Spleen (tissue), 11 donors: Measurements from ENCODE around the gene NGEF. TPM values are rescaled to one million over a fixed set of nuclear protein-coding genes. Genes with fewer than 3 reads are reported as not detected.

Experiments
- DNase-seq: peaks from one replicate; pipeline ENCODE4 v3.0.0-alpha.2; 2020
- H3K27ac ChIP-seq, 8 donors: fragments of 200-600 bp; sonication (generic) in 7 of 8; 1 replicate in 4 of 8; 2 replicates in 4 of 8; pipeline versions ENCODE4 v1.5.0 to v1.8.0; 2016 to 2021; ENCODE audit warnings: inconsistent platforms in 4 of 8, mild to moderate bottlenecking in 4 of 8, moderate library complexity in 1 of 8
- H3K27me3 ChIP-seq, 7 donors: fragments of 200-600 bp; sonication (generic) in 6 of 7; replicated peaks in 1 of 7; 1 replicate in 4 of 7; 2 replicates in 3 of 7; pipeline versions ENCODE4 v1.5.0 to v1.8.0; 2016 to 2021; ENCODE audit warnings: inconsistent platforms in 3 of 7, mild to moderate bottlenecking in 1 of 7
- H3K36me3 ChIP-seq, 6 donors: fragments of 200-600 bp; sonication (generic) in 5 of 6; 1 replicate in 4 of 6; 2 replicates in 2 of 6; pipeline versions ENCODE4 v1.5.0 to v1.8.0; 2016 to 2021; ENCODE audit warnings: inconsistent platforms in 2 of 6
- H3K4me1 ChIP-seq, 6 donors: fragments of 200-600 bp; sonication (generic) in 5 of 6; 1 replicate in 3 of 6; 2 replicates in 3 of 6; pipeline versions ENCODE4 v1.5.0 to v1.8.0; 2016 to 2021; ENCODE audit warnings: inconsistent platforms in 3 of 6
- H3K4me3 ChIP-seq, 8 donors: fragments of 200-600 bp; sonication (generic) in 7 of 8; 1 replicate in 4 of 8; 2 replicates in 4 of 8; pipeline versions ENCODE4 v1.5.0 to v1.8.0; 2016 to 2021; ENCODE audit warnings: inconsistent platforms in 4 of 8, mild to moderate bottlenecking in 4 of 8, moderate library complexity in 2 of 8
- H3K9me3 ChIP-seq, 8 donors: fragments of 200-600 bp; sonication (generic) in 7 of 8; 1 replicate in 4 of 8; 2 replicates in 4 of 8; pipeline versions ENCODE4 v1.5.0 to v1.8.0; 2016 to 2021; ENCODE audit warnings: inconsistent platforms in 4 of 8
- POLR2A ChIP-seq, 3 donors: fragments of 450-650 bp; IDR thresholded peaks; one replicate each; pipeline ENCODE4 v1.5.1; 2017; ENCODE audit warnings: antibody characterized with exemption in 3 of 3, mild to moderate bottlenecking in 1 of 3
- POLR2AphosphoS5 ChIP-seq, 3 donors: sonication (generic); formaldehyde crosslinking; IDR thresholded peaks; one replicate each; pipeline ENCODE4 v1.5.1; 2017; ENCODE audit warnings: antibody characterized with exemption in 3 of 3
- WGBS, 5 donors: extraction: QIAGEN DNeasy Blood & Tissue Kit in 3 of 5; methylation state at CpG; one replicate each; pipeline versions ENCODE4 v1.1.5 to v1.1.7; 2013 to 2018; 5-methylcytosine and 5-hydroxymethylcytosine counted together
- intact Hi-C: fragments of 100-400 bp; cut with DNase I; formaldehyde crosslinking; loops from one replicate; pipeline ENCODE4 v1.15.0; 2023; ENCODE audit warnings: low total_unique reads
- polyA plus RNA-seq, 3 donors: library from polyadenylated mRNA; stranded (reverse); fragments of 200-250 nt; gene quantifications; one replicate each; pipeline ENCODE4 v1.2.1, GENCODE V29; 2013
- total RNA-seq, 7 donors: library from RNA; depleted of rRNA in 3 of 7; stranded (reverse); fragments of >200 nt in 3 of 7; fragmentation: NEBNext Ultra II Directional in 4 of 7; extraction: Animal tissue kit (Norgen Biotek cat#: 25700) in 4 of 7; gene quantifications; one replicate each; pipeline versions ENCODE4 v1.1.0 to v1.2.1, GENCODE V29; 2016 to 2021
- TF ChIP-seq, protein P1 (sequence below), 11 experiments: fragments of 200-600 bp in 7 of 11; fragments of 450-650 bp in 4 of 11; sonication (generic) in 4 of 11; IDR thresholded peaks in 8 of 11; conservative IDR thresholded peaks in 3 of 11; 1 replicate in 7 of 11; 2 replicates in 4 of 11; pipeline versions ENCODE4 v1.4.0 to v1.8.0; 2016 to 2021; ENCODE audit warnings: antibody characterized with exemption in 11 of 11, inconsistent platforms in 4 of 11, mild to moderate bottlenecking in 1 of 11
- donor health status: healthy with polysubstance abuse.
- donor health status: DM: no; HTN: no; CAD: no; lungs with moderate emphysema.
- donor health status: DM: no; HTN: no; CAD: no.
- donor health status: Bipolar disorder and iron deficiency.
- donor health status: healthy.
- donor health status: DM: no; HTN: no; CAD: no.
- donor health status: DM: yes; HTN: yes; CAD: no.

NGEF gene
- total and polyA plus RNA-seq, 10 donors: 0.23 to 0.79 (median 0.43) TPM; not detected in 5

DNA sequence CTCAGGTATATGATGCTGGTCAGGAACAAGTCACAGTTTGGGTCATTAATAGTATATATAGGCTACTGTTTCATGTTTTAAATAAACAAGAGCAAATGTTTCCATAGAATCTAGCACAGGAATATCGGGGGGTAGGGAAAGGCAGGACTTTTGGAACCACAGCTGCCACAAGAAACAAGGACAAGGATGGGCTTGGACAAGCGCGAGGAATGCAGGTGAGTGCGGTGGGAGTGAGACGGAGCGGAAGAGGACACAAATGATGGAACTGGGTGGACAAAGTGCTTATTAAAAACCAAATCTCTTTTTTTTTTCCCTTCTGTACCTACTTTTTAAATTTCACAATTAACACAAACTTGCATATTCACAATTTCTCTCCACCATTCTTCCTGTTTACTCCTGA lies 93.9 kb downstream of the NGEF start:
- no peak for DNase-seq
- Histone ChIP-seq H3K9me3 (peaks cover 0 to 1% (median under 1%) of the 10 kb centered on the region in 8 donors), H3K4me1 (no peaks in the 10 kb centered on the region), H3K4me3 (no peak overlapping the region), H3K27me3 (peaks cover 0 to 86% (median 4%) of the 10 kb centered on the region in 7 donors), H3K27ac (no peak overlapping the region), H3K36me3 (no peaks in the 10 kb centered on the region)
- 95 to 97% (median 96%) methylated on average over 6 of the region's 6 CpGs for WGBS, 5 donors
- no peak for TF ChIP-seq POLR2AphosphoS5 (IDR thresholded peaks at IDR 0.05)
- no peak for TF ChIP-seq POLR2A (IDR thresholded peaks at IDR 0.05)
- TF ChIP-seq, protein P1, sequence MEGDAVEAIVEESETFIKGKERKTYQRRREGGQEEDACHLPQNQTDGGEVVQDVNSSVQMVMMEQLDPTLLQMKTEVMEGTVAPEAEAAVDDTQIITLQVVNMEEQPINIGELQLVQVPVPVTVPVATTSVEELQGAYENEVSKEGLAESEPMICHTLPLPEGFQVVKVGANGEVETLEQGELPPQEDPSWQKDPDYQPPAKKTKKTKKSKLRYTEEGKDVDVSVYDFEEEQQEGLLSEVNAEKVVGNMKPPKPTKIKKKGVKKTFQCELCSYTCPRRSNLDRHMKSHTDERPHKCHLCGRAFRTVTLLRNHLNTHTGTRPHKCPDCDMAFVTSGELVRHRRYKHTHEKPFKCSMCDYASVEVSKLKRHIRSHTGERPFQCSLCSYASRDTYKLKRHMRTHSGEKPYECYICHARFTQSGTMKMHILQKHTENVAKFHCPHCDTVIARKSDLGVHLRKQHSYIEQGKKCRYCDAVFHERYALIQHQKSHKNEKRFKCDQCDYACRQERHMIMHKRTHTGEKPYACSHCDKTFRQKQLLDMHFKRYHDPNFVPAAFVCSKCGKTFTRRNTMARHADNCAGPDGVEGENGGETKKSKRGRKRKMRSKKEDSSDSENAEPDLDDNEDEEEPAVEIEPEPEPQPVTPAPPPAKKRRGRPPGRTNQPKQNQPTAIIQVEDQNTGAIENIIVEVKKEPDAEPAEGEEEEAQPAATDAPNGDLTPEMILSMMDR (IDR thresholded peaks at IDR 0.05 in 8 of 11, conservative IDR thresholded peaks at IDR 0.05 in 3 of 11): no peak
- intact Hi-C loops: no loop called here

DNA sequence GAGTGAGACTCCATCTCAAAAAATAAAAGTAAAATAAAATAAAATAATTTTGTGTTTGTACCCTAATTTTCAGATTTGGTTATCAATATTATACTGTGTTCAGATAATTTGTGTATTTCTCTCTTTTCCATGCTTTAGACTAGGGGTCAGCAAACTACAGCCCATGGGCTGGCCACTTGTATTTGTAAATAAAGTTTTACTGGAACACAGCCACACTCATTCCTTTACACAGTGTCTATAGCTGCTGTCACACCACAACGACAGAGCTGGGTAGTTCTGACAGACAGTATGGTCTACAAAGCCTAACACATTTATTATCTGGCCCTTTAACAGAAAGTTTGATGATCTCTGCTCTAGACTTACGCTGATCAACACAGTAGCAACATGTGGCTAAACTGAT lies 99.2 kb downstream of the NGEF start:
- H3K4me3 ChIP-seq: no peak overlapping the region
- no peaks in the 10 kb centered on the region for H3K4me1 ChIP-seq
- no peak for DNase-seq
- no peak overlapping the region for H3K27ac ChIP-seq
- TF ChIP-seq, protein P1 (IDR thresholded peaks at IDR 0.05 in 8 of 11, conservative IDR thresholded peaks at IDR 0.05 in 3 of 11): no peak
- TF ChIP-seq POLR2A (IDR thresholded peaks at IDR 0.05): no peak
- no peak for TF ChIP-seq POLR2AphosphoS5 (IDR thresholded peaks at IDR 0.05)
- WGBS, 5 donors: 72 to 85% (median 75%) methylated on average over 2 of the region's 2 CpGs
- H3K36me3 ChIP-seq: no peaks in the 10 kb centered on the region
- H3K9me3 ChIP-seq: peaks cover 0 to 29% (median 18%) of the 10 kb centered on the region in 8 donors
- peaks cover 0 to 61% (median 0%) of the 10 kb centered on the region in 7 donors for H3K27me3 ChIP-seq
- intact Hi-C loops: no loop called here

GRCh38 chr2:232911712-232912277 lies 101.3 kb downstream of the NGEF start:
- Histone ChIP-seq H3K27ac (no peak overlapping the region), H3K27me3 (peaks cover 0 to 43% (median 0%) of the 10 kb centered on the region in 7 donors), H3K4me3 (no peak overlapping the region), H3K36me3 (no peaks in the 10 kb centered on the region), H3K9me3 (peaks cover 0 to 29% (median 18%) of the 10 kb centered on the region in 8 donors), H3K4me1 (no peaks in the 10 kb centered on the region)
- no peak for DNase-seq
- TF ChIP-seq POLR2AphosphoS5 (IDR thresholded peaks at IDR 0.05): no peak
- TF ChIP-seq, protein P1 (IDR thresholded peaks at IDR 0.05 in 8 of 11, conservative IDR thresholded peaks at IDR 0.05 in 3 of 11): no peak
- no peak for TF ChIP-seq POLR2A (IDR thresholded peaks at IDR 0.05)
- intact Hi-C loops: no loop called here
- 44 to 66% (median 59%) methylated on average over 1 of the region's 1 CpG for WGBS, 5 donors

DNA sequence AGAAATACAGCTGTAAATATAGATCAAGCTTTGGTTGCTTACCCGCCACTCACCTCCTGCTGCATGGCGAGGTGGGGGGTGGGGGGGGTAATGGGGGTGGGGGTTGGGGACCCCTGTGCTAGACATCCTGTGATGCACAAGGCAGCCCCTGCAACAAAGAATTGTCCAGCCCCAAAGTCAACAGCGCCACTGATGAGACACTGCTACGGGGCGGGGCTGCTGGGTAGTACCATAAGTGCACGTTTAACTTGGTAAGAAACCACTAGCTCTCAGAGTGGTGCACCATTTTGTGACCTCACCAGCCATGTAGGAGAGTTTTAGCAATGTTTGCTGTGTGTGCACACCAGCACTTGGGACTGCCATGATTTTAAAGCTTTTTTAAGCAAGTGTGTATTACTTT lies 102.7 kb downstream of the NGEF start:
- Histone ChIP-seq H3K9me3 (peaks cover 0 to 29% (median 18%) of the 10 kb centered on the region in 8 donors), H3K36me3 (no peaks in the 10 kb centered on the region), H3K27me3 (peaks cover 0 to 31% (median 0%) of the 10 kb centered on the region in 7 donors), H3K4me1 (no peaks in the 10 kb centered on the region), H3K27ac (no peak overlapping the region), H3K4me3 (no peak overlapping the region)
- intact Hi-C loops: no loop called here
- DNase-seq: no peak
- WGBS, 5 donors: 81 to 97% (median 92%) methylated on average over 6 of the region's 6 CpGs
- TF ChIP-seq, protein P1 (IDR thresholded peaks at IDR 0.05 in 8 of 11, conservative IDR thresholded peaks at IDR 0.05 in 3 of 11): no peak
- TF ChIP-seq POLR2A (IDR thresholded peaks at IDR 0.05) (no peak), POLR2AphosphoS5 (IDR thresholded peaks at IDR 0.05) (no peak)
